GM12864 (cell line): Measurements from ENCODE around the gene CDH23.
A peak's percentile ranks its signal among the peaks of the same experiment; 100 is the strongest.

Experiments used
- DNase-seq: peaks from one replicate; pipeline ENCODE4 v3.0.0-alpha.2; 2011; ENCODE audit warnings: low read depth
- H3K4me3 ChIP-seq: 2 replicates; pipeline ENCODE4 v1.5.1; 2011; ENCODE audit warnings: mild to moderate bottlenecking, low read depth, low read length, control low read depth
- CTCF ChIP-seq: IDR thresholded peaks from 2 replicates; pipeline ENCODE4 v1.5.1; 2011; ENCODE audit warnings: low read depth, mild to moderate bottlenecking, moderate library complexity, low read length, control low read depth, inconsistent platforms; ENCODE audit errors: missing control alignments

Gene CDH23

GRCh38 chr10:71546220-71546619, 149.5 kb downstream of the CDH23 start:
- no peak overlapping the region for H3K4me3 ChIP-seq
- no peak for TF ChIP-seq CTCF

GRCh38 chr10:71547312-71547711, 150.6 kb downstream of the CDH23 start:
- TF ChIP-seq CTCF = no peak
- DNase-seq = no peak
- H3K4me3 ChIP-seq = no peak overlapping the region

More at GRCh38 chr10:71546220-71546619, 149.5 kb downstream of the CDH23 start:
- no peak for DNase-seq

- TF ChIP-seq CTCF = peak; percentile 48
- no peak overlapping the region for H3K4me3 ChIP-seq
- peak; percentile 1 for DNase-seq
Measured at GRCh38 chr10:71547876-71548846, 151.4 kb downstream of the CDH23 start.

GRCh38 chr10:71549766-71550533, 153.2 kb downstream of the CDH23 start:
- no peak overlapping the region for H3K4me3 ChIP-seq
- no peak for TF ChIP-seq CTCF
- DNase-seq = no peak

- H3K4me3 ChIP-seq = no peak overlapping the region
- no peak for TF ChIP-seq CTCF
- no peak for DNase-seq
Measured at GRCh38 chr10:71550628-71551027, 153.9 kb downstream of the CDH23 start.

GRCh38 chr10:71551970-71552369, 155.2 kb downstream of the CDH23 start:
- H3K4me3 ChIP-seq = no peak overlapping the region
- no peak for TF ChIP-seq CTCF
- no peak for DNase-seq
